ENCODE measurements around the gene XAGE3.
"Not testable (repeated sequence)": the region's sequence is repeated elsewhere in the genome, so short reads cannot be mapped to it uniquely, and the experiment has no call there.

DNA sequence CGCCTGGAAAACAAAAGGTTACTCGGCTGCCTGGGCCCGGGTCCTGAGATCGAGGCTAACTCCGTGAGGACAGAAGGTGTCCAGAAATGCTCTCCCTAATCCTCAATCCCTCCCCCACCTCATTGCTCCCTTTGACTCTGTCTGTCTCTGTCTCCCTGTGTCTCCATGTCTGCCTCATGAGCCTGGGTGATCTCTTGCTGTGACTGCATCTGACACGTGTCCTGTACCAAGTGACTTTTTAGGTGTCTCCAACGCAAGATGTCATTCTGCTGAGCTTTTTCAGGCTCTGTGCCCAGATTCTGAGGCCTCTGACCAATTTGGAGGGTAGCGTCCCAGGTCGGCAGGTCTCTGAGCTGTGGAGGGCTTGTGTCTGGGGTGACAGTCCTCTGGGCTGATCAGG lies 20.2 kb upstream of the XAGE3 start:
- not testable (repeated sequence) for TF ChIP-seq CTCF (IDR thresholded peaks at IDR 0.05; ENCODE audit: insufficient read depth, low read length, poor library complexity, severe bottlenecking); EZH2phosphoT487 (conservative IDR thresholded peaks at IDR 0.05; ENCODE audit: low read length)

Measured in SU-DHL-6 (cell line).